Right lobe of liver (tissue), 6 donors: ENCODE data around the gene OR5AC2. TPM values are rescaled to one million over a fixed set of nuclear protein-coding genes. Genes with fewer than 3 reads are reported as not detected.

Experiments
- ATAC-seq, 4 donors: fragments of 200-7000 bp; cut with Tn5 transposase; one replicate each; pipeline ENCODE4 v1.9.1; 2020; ENCODE audit warnings: mild to moderate bottlenecking in 4 of 4, moderate library complexity in 4 of 4
- DNase-seq, 3 donors: peaks; one replicate each; pipeline ENCODE4 v3.0.0-alpha.2; 2020
- H3K27ac ChIP-seq, 3 donors: fragments of 200-600 bp; one replicate each; pipeline ENCODE4 v1.8.0; 2022
- H3K27me3 ChIP-seq, 2 donors: fragments of 200-600 bp; one replicate each; pipeline ENCODE4 v1.8.0; 2022
- H3K36me3 ChIP-seq, 4 donors: fragments of 200-600 bp; sonication (generic) in 1 of 4; one replicate each; pipeline versions ENCODE4 v1.5.1 to v1.8.0; 2017 to 2022; ENCODE audit warnings: control low read depth in 1 of 4
- H3K4me1 ChIP-seq, 4 donors: fragments of 200-600 bp; sonication (generic) in 1 of 4; one replicate each; pipeline versions ENCODE4 v1.5.1 to v1.8.0; 2017 to 2022; ENCODE audit warnings: control low read depth in 1 of 4
- H3K4me3 ChIP-seq, 3 donors: fragments of 200-600 bp; one replicate each; pipeline ENCODE4 v1.8.0; 2022
- H3K9me3 ChIP-seq, 4 donors: fragments of 200-600 bp; sonication (generic) in 1 of 4; one replicate each; pipeline versions ENCODE4 v1.5.1 to v1.8.0; 2017 to 2022; ENCODE audit warnings: control low read depth in 1 of 4
- POLR2A ChIP-seq: fragments of 450-650 bp; IDR thresholded peaks from one replicate; pipeline ENCODE4 v1.6.1; 2017; ENCODE audit warnings: antibody characterized with exemption, mild to moderate bottlenecking
- WGBS: methylation state at CpG from one replicate; pipeline ENCODE4 v1.1.6; 2018; ENCODE audit warnings: low coverage, low lambda C conversion rate; ENCODE audit not compliant: insufficient coverage; ENCODE audit errors: missing lambda C conversion rate; 5-methylcytosine and 5-hydroxymethylcytosine counted together
- intact Hi-C, 2 donors: fragments of 100-400 bp; cut with DNase I; formaldehyde crosslinking; loops; one replicate each; pipeline versions ENCODE4 v1.11.2 to v1.14.1; 2022
- total RNA-seq, 6 experiments: library from RNA; depleted of rRNA in 2 of 6; stranded (reverse); fragments of >200 nt in 2 of 6; fragmentation: NEBNext Ultra II Directional in 3 of 6; extraction: Animal tissue kit (Norgen Biotek cat#: 25700) in 3 of 6; gene quantifications; one replicate each; pipeline versions ENCODE4 v1.1.0 to v1.2.4, GENCODE V29; 2016 to 2023
- TF ChIP-seq, protein P1 (sequence below), 4 donors: fragments of 200-600 bp in 3 of 4; fragments of 450-650 bp in 1 of 4; IDR thresholded peaks; one replicate each; pipeline versions ENCODE4 v1.5.1 to v1.8.0; 2016 to 2022; ENCODE audit warnings: antibody characterized with exemption in 4 of 4, mild to moderate bottlenecking in 2 of 4
- donor health status: DM: no; HTN: yes; CAD: no.
- donor health status: DM: no; HTN: no; CAD: no.
- donor health status: DM: no; HTN: no; CAD: no.
- donor health status: DM: no; HTN: yes; CAD: no.
- donor health status: DM: no; HTN: yes; CAD: no.

The OR5AC2 gene
- total RNA-seq, 6 experiments from 2014 or later, result not detected

DNA sequence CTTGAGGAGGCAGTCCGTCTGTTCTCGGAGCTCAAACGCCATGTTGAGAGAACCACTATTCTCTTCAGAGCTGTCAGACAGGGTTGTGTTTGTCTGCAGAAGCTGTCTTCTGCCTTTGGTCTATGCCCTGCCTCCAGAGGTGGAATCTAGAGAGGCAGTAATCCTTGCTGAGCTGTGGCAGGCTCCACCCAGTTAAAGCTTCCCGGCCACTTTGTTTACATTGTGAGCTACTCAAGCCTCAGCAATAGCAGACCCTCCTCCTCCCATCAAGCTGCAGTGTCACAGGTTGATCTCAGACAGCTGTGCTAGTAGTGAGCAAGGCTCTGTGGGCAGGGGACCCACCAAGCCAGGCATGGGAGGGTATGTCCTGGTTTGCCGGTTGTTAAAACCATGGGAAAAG lies 8.9 kb downstream of the OR5AC2 start:
- intact Hi-C loops, result no loop called here
- DNase-seq (no peak), ATAC-seq (no peak)
- TF ChIP-seq, protein P1, sequence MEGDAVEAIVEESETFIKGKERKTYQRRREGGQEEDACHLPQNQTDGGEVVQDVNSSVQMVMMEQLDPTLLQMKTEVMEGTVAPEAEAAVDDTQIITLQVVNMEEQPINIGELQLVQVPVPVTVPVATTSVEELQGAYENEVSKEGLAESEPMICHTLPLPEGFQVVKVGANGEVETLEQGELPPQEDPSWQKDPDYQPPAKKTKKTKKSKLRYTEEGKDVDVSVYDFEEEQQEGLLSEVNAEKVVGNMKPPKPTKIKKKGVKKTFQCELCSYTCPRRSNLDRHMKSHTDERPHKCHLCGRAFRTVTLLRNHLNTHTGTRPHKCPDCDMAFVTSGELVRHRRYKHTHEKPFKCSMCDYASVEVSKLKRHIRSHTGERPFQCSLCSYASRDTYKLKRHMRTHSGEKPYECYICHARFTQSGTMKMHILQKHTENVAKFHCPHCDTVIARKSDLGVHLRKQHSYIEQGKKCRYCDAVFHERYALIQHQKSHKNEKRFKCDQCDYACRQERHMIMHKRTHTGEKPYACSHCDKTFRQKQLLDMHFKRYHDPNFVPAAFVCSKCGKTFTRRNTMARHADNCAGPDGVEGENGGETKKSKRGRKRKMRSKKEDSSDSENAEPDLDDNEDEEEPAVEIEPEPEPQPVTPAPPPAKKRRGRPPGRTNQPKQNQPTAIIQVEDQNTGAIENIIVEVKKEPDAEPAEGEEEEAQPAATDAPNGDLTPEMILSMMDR (IDR thresholded peaks at IDR 0.05), result no peak
- no peak for TF ChIP-seq POLR2A
- no peak overlapping the region for H3K4me3 ChIP-seq
- no peaks in the 10 kb centered on the region for H3K36me3 ChIP-seq
- peaks cover 0 to 3% (median 0%) of the 10 kb centered on the region in 4 donors for H3K9me3 ChIP-seq
- no peaks in the 10 kb centered on the region for H3K4me1 ChIP-seq
- no peak overlapping the region for H3K27ac ChIP-seq
- H3K27me3 ChIP-seq, result no peaks in the 10 kb centered on the region
- WGBS, result 30% methylated on average over 2 of the region's 5 CpGs

DNA sequence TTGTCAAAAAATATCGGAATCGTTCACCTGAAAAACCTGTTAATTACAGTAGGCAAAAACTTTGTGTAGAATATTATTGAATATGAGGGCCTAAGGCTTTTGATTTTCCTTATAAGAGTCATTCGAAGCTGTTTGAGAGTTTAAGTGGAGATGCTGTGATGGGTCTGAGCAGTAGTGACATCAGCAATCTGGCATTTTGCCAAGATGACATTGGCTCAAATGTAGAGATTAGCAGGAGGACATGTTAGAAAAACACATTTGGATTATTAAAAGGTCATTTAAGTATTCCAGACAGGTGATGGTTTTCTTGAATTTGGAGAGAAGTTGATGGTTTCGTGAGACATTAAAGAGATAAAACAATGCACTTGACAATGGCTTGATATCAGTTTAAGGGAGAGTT lies 12.9 kb downstream of the OR5AC2 start:
- Histone ChIP-seq H3K4me1 (no peaks in the 10 kb centered on the region), H3K4me3 (no peak overlapping the region), H3K9me3 (peaks cover 0 to 3% (median 0%) of the 10 kb centered on the region in 4 donors), H3K27me3 (no peaks in the 10 kb centered on the region), H3K27ac (no peak overlapping the region), H3K36me3 (no peaks in the 10 kb centered on the region)
- ATAC-seq, result no peak
- 50% methylated on average over 4 of the region's 4 CpGs for WGBS
- no peak for DNase-seq
- TF ChIP-seq, protein P1 (IDR thresholded peaks at IDR 0.05), result no peak
- TF ChIP-seq POLR2A, result no peak
- intact Hi-C loops, result no loop called here

DNA sequence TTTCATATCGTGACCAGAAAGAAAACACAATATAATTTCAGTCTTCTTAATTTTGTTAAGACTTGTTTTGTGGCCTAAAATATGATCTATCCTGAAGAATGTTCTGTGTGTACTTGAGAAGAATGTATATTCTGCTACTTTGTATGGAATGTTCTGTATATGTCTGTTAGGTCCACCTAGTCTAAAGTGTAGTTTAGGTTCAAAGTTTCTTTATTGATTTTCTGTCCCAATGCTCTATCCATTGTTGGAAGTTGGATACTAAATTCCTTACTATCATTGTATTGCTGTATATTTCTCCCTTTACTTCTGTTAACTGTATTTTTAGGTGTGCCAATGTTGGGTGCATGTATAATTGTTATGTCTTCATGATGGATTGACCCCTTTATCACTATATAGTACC lies 21.2 kb downstream of the OR5AC2 start:
- H3K27ac ChIP-seq, result no peak overlapping the region
- WGBS, result 15% methylated on average over 1 of the region's 1 CpG
- TF ChIP-seq, protein P1 (IDR thresholded peaks at IDR 0.05), result no peak
- no peak for TF ChIP-seq POLR2A
- no peaks in the 10 kb centered on the region for H3K27me3 ChIP-seq
- H3K36me3 ChIP-seq, result no peaks in the 10 kb centered on the region
- ATAC-seq (no peak), DNase-seq (no peak)
- intact Hi-C loops, result no loop called here
- H3K9me3 ChIP-seq, result peaks cover 0 to 3% (median 0%) of the 10 kb centered on the region in 4 donors
- no peaks in the 10 kb centered on the region for H3K4me1 ChIP-seq
- H3K4me3 ChIP-seq, result no peak overlapping the region

DNA sequence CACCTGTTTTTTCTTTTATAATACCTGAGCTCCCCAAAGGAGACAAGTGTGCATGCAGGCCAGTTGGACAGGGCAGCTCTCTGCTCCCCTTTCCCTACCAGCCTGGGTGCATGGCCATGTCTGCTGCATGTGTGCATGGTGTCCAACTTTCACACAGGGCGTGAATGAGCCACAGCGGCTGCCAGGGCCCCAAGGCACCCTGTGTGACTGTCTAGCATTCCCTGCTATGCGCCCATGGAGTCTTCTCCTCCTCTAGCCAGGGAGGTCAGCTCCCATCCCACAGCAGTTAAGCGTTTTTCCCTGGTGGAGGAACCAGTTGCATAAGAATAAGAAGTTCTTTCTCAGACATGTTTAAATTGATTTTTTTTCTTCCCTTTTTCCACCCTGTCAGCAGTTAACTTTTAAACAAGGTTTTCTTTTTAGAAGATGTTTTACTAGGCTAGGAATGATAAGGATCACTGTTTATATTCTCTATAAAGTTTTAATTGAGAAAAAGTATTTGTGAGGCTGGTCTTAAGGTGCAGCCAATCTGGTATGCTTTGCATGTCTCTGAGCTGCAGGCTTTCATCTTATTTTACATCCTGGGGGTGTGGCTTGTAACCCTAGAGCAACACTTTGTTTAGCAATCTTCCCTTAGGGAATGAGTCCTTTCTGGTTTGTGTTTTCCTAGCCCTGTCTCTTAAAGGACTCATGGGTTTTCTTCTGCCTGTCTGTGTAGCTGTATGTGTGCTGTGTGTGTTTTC lies 23.0 kb downstream of the OR5AC2 start:
- H3K36me3 ChIP-seq, result no peaks in the 10 kb centered on the region
- TF ChIP-seq POLR2A, result no peak
- TF ChIP-seq, protein P1 (IDR thresholded peaks at IDR 0.05), result no peak
- 59% methylated on average over 2 of the region's 4 CpGs for WGBS

DNA sequence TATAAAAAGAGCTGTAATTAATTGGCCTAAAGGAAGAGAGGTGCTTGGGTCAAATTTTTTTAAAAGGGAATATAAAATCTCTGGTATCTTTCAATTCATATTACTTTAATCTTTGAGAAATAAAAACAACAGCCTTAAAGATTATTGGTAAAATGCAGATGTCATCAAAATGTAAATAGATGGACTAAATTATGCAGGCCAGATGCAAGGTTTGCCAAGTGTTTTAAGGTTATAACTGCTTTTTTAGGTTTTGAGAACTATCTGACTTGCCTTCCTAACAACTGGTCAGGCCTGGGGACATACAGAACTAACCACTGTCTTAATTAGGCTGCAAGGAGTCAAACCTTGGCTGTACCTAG lies 23.6 kb downstream of the OR5AC2 start:
- no peak for TF ChIP-seq POLR2A
- TF ChIP-seq, protein P1 (IDR thresholded peaks at IDR 0.05), result no peak
- DNase-seq (no peak), ATAC-seq (no peak)
- Histone ChIP-seq H3K36me3 (no peaks in the 10 kb centered on the region), H3K4me3 (no peak overlapping the region), H3K4me1 (no peaks in the 10 kb centered on the region), H3K9me3 (peaks cover 0 to 3% (median 0%) of the 10 kb centered on the region in 4 donors), H3K27ac (no peak overlapping the region), H3K27me3 (no peaks in the 10 kb centered on the region)
- intact Hi-C loops, result no loop called here

More for the DNA sequence above, 23.0 kb downstream of the OR5AC2 start:
- H3K9me3 ChIP-seq, result peaks cover 0 to 3% (median 0%) of the 10 kb centered on the region in 4 donors
- H3K4me1 ChIP-seq, result no peaks in the 10 kb centered on the region
- H3K27ac ChIP-seq, result no peak overlapping the region
- intact Hi-C loops, result no loop called here
- DNase-seq (peak in 1 of 3 donors; percentile 37), ATAC-seq (no peak)
- no peaks in the 10 kb centered on the region for H3K27me3 ChIP-seq
- H3K4me3 ChIP-seq, result no peak overlapping the region
